NOMO-1 treated with dmso at 0.1 percent for 144 hours (cell line): ENCODE data around the gene TRIP13.

ENCODE experiments used
- DNase-seq: peaks from one replicate; lab custom pipeline; 2025; ENCODE audit not compliant: unreplicated experiment; lab: John Stamatoyannopoulos, UW

The TRIP13 gene

DNA sequence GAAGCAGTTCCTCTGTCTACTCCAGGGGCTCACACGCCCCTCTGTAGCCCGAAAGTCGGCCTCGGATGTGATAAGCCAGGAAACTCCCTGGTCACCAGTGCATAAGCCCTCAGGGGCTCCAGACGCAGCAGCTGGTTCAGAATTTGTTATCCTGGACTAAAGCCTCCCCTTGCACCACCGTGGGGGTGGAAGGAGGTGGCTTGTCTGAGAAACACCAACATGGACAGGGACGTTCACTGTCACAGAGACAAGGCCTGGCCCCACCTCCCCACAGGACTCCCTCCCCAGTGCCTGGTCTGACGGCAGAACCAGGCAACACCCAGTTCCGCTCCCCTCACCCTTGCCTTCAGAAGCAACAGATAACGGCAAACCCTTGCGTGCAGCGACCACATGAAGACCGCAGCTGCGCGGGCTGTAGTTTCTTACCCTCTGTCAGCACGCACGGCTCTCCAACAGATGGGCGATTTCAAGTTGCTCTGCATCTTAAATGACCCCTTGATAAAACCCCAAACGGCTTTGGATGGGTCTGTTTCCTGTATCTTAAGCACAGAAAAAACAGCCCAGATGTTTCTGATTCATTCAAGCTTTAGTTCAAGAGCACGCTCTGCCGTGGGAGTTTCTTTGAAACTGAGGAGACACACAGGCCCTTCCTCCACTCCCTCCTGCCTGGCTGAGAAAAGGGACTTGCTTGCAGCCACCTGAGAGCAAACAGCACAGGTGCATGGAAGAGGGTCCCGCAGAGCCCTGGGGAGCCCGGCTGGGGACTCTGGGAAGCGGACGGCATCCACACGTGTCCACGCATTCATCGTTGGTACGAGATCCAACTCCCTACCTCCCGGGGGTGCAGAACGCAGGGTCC lies 71.2 kb downstream of the TRIP13 start:
- DNase-seq = peak; percentile 94

DNA sequence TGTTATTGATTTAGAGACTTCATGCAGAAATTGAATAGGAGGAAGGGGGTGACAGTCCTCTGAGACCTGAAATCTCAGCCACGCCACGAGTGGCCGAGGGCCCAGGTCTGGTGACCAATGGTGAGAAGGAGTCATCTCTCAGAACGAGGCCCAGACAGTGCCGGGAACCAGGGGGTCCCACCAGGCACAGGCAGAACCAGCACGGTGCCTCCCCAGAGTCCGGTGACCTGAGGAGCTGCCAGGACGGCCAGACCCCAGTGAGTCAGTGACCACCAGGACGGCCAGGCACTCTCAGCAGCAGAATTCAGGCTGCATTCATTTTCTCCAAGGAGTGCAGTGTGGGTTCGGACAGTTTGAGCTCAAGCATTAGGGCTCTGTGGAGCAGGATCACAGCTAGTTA lies 72.1 kb downstream of the TRIP13 start:
- DNase-seq = no peak

DNA sequence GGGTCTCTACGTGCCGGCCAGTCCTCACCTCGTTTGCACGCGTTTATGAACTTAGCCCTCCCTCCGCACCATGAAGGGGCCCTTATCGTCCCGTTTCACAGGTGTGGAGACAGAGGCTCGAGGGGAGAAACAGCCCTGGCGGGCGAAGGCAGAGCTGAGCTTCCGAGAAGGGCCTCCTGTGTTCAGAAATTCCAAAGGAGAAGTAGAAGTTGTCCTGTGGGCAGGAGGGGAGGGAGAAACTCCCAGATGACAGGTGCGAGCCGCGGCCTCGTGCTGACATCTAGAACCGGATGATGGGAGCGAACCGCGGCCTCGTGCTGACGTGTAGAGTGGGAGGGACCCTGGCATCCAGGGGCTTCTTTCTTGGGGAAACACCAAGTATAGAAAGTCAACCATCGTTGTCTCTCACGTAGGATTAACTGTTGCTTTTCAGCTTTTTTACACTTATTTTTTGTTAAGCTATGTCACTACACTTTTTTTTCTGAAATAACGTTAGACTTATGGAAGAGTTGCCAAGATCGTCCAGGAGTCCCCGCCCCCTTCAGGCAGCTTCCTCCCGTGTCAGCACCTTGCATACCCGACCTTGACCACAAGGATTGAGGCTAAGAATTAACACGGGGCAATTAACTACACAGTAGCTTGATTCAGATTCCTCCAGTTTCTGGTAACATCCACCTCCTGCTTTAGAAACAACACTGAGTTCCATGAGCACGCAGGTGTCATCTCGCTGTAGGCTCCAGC lies 73.1 kb downstream of the TRIP13 start:
- no peak for DNase-seq

DNA sequence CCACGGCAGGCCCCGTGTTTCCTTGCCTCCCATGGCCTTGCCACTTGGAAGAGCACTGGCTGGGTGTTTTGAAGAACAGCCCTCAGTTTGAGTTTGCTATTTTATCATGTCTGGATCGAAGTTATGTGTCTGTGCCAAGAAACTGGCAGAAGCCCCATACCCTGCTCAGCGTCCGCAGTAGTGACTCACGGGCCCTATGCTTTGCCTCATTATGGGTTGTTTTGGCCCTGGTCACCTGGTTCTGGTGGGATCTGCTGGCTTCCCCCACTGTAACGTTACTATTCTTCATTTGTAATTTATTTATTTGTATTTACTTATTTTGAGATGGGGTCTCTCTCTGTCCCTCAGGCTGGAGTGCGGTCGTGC lies 73.6 kb downstream of the TRIP13 start:
- DNase-seq = no peak

DNA sequence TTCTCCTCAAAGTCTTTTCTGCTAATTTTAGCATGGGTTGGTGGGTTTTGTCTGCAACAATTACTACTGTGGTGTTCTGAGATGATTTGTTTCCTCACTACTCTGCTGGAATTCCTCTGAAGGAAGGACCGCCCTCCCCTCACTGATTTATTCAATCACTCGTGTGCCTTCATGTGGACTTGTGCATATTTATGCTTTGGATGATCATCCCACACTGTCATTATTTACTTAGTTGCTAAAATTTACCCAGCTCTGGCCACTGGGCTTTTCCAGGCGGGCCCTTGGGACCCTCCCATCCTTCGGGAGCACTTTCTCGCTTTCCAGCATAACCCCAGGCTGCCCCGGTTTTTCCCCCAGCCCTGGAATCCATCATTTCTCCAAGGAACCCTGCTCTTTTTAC lies 74.3 kb downstream of the TRIP13 start:
- DNase-seq = no peak
